Stimulated activated CD4-positive, alpha-beta T cell treated with anti-CD3 and anti-CD28 coated beads, TNF-alpha, amount 100 ng/mL, for 4 hours (primary cell): ENCODE results near the gene HOXC13.

Source experiments
- DNase-seq, 3 experiments: peaks; one replicate each; pipeline ENCODE4 v3.0.0-alpha.2; 2020; ENCODE audit warnings: low read depth in 3 of 3

The HOXC13 gene

DNA sequence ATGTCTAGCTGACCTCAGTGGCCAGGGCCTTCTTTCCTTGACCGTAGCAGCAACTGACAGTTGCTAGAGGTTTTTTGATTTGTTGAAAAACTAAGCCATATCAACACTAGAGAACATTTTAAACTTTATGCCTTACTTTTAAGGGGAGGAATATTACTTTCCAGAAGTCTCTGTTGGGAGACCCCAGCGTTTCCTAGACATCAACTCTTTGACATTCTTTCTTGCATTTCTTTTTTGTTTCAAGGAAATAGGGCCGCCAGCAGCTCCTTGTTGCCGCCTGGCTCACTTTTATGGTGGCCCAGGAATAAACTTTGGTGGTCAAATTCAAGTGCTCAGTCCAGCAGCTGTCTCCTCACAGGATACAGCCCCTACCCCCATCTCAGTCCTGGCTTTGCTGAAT, 31.8 kb downstream of the HOXC13 start:
- DNase-seq, result no peak

DNA sequence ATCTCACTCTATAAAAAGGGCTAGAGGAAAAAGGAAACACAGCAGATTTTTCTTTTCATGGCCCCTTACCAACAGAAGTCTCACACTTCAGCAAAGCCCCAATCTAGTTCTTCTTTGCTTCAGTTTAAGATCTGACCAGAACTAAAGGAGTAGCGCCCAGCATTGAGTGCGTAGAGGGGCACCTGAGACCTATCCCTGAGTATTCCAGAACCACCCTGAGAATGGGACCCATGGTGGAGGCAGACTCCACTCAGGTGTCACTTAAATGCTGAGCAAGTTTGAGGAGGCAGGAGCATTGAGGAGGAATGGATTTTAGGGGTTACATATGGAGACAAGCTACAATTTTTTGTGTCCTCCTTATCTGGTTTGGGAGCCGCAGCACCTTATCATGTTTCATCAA, 32.5 kb downstream of the HOXC13 start:
- DNase-seq, result no peak

DNA sequence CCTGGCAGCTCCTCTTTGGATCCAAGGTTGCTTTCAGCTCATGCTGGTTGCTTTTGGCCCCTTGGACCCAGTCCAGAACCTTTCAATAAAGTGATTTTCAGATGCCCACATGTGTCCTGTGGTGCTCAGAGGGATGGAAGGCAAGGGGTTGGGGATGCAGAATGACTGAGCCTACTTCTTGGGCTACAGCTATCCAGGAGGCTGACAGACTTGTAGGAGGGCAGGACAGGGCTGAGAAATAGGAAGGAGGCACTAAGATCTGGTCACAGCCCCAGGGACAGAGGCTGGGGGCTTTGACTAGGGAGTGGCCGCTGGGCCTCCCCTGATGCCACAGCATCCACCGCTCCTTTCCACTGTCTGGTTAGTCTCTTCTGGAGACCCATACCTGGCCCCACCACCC, 33.1 kb downstream of the HOXC13 start:
- no peak for DNase-seq

DNA sequence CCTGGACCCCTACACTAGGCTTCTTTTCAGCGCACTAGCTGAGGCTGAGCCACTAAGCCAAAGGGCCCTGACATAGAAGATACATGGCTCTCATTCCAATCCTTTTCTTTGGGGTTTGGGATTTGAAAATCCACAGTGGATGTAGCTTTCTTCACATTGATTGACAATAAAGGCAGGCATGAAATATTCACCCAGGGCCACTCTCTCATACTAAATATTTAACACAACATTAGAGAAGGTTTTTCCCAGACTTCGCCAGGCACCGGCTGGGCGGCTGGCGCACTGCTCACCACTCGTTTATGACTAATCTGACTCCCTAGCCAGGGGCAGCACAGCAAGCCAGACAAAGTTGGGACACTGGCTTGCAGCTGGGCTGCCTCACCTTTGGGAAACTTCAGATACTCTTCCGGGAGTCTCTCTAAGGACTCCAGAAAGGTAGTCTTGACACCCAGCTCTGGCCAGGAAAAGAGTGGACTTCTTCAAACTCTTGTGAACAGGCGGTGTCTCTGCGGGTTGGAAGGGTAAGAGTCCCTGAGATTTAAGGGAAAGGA, 33.6 kb downstream of the HOXC13 start:
- no peak for DNase-seq

DNA sequence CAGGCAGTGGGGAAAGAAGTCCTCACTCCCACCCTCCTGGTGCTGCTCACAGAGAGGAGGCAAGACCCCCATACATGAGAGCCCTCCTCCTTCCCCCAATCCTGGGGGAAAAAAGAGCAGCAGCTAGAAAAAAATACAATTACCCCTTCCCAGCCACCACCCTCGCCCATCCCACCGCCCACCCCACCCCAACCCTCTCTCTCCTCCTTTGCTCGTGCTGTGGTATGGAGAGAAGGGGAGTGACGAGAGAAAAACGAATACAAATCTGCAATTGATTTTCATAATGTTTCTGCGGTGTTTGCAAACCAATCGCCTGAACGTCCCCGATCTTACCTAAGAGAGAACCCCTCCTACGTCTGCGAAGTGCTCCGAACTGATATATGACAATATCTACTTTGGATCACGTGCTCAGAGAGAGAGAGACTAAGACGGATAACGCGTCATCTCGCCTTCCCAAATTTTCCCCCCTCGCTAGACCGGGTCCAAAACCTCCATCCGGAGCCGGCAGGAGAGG, 34.1 kb downstream of the HOXC13 start, which contains the start of gene HOXC11:
Gene HOXC11 (plus strand): TSS at position 405 of the 514 bp plus-strand sequence. CDS start 116 bp downstream, outside the sequence.
- DNase-seq, result no peak

DNA sequence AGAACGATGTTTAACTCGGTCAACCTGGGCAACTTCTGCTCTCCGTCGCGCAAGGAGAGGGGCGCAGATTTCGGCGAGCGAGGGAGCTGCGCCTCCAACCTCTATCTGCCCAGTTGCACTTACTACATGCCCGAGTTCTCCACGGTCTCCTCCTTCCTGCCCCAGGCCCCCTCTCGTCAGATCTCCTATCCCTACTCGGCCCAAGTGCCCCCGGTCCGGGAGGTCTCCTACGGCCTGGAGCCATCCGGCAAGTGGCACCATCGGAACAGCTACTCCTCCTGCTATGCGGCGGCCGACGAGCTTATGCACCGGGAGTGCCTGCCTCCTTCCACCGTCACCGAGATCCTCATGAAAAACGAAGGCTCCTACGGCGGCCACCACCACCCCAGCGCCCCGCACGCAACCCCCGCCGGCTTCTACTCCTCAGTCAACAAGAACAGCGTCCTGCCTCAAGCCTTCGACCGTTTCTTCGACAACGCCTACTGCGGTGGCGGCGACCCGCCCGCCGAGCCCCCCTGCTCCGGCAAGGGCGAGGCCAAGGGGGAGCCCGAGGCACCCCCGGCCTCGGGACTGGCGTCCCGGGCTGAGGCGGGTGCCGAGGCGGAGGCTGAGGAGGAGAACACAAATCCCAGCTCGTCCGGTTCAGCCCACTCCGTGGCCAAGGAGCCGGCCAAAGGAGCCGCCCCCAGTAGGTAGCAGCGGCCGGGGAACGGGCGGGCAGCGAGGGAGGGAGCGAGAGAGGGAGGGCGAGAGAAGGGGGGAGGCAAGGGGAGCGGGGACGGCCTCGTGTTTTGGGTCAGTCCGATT, 34.8 kb downstream of the HOXC13 start:
- DNase-seq, result no peak

DNA sequence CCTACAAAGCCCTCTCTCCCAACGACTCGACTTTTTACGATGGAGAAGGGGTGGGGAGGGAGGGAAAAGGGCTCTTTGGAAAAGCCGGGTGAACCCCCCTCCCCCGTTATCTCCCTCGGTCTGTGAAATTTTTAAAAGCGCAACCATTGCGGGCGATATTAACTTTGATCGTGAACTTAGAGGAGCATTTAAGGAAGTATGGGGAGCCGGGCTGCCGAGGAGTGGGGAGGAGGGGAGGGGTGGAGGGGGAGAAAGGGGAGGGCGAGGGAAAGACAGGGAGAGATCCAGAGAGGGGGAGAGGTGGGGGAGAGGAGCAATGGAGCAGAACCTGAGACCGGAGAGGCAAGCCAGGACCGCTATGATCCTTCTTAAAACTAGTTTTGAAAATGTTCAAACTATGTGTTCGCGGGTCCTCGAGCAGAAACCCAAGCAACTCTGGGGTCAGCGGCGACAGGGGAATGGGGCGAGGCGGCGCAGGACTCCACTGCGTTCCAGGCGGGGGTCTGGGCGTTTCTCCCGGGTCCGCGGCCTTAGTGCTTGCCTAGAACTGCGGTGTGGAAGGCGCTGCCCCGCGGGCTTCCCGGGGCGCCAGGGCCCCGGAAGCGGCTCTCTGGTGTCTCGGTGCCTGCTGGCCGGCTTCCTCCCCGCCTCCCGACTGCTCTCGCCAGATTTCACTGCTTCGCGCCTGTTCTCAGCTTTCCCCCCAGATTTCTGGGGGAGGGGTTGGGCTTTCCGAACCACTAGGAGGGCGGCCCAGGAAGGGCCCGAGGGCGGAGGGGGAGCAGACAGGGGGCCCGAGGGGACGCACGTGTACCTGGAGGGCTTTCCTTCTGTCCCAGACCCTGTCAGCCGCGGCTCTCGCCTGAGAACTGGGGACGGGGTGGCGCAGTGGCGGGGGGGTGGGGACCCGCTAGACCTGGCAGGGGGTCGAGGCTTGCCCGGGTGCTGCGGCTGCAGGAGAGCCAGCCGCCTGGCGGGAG, 35.7 kb downstream of the HOXC13 start, which contains the start of gene HOTAIR:
Gene HOTAIR (minus strand): TSS at position 871 of the 980 bp plus-strand sequence.
- no peak for DNase-seq

DNA sequence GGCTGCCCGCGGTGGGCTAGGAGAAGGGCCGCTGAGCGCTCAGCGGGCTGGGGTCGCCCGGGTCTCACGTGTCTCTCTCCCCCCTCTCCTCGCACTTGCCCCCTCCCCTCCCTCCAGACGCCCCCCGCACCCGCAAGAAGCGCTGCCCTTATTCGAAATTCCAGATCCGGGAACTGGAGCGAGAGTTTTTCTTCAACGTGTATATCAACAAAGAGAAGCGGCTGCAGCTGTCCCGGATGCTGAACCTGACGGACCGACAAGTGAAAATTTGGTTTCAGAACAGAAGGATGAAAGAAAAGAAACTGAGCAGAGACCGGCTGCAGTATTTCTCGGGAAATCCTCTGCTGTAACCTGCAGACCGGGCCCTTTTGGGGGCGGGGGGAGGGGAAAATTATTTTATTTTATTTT, 36.4 kb downstream of the HOXC13 start:
- DNase-seq, result no peak

DNA sequence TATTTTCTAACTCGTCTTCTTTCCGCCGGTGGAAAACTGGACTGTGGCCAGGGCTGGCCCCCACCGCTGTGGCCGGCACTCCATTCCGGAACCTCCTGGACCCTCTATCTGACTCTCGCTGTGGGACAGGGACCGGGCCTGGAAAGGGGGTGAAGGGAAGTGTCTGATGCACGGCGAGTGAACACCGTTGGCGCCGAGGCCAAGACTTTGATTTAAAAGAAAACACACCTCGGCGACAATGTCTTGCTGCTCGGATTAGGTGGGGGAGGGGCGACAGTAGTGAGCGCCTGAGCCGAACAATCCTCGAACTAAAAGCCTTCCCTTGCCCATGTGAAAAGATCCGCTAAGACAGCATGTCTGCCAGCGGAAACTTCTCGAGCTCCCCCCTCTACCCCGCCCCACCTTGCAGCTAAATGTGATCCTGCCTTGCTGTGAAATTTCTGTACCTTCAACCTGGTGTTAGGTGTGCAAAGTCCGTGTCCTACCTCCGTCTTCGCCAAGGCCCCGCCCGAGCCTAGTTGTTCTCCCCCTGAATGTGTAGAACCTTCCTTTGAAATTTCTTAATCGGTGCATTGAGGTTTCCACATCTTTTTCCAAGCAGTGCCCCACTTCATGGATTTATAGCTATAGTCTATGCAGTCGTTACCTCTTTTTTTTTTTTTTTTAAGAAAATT, 37.0 kb downstream of the HOXC13 start:
- no peak for DNase-seq

DNA sequence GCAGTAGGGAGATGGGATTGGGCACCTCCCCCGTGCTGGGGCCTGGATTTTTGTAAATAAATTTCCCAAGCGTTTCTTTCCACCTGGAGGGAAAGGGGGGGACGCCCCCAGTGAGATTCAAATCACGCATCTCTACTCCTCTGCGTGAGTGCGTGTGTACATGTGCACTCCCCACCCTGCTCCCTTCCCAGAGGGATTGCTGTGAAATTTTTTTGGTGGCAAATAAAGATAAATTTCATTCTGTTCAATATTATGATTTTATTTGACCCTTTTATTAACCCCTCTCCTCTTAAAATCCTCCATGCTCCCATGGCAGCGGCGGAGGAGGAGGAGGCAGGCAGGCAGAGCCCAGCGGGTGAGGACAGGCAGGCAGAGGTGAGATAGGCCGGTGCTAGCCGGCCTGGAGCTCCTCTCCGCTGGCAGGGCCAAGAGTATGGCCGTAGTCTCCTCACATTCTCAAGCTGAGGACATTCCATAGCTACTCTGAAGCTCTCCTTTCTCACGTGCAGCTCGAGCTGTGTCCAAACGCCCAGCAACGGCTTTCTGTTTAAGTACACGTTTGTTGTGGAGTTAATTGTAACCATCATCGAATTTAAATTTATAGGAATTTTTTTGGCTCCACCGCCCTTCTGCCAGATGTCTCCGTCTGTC, 37.7 kb downstream of the HOXC13 start:
- no peak for DNase-seq

DNA sequence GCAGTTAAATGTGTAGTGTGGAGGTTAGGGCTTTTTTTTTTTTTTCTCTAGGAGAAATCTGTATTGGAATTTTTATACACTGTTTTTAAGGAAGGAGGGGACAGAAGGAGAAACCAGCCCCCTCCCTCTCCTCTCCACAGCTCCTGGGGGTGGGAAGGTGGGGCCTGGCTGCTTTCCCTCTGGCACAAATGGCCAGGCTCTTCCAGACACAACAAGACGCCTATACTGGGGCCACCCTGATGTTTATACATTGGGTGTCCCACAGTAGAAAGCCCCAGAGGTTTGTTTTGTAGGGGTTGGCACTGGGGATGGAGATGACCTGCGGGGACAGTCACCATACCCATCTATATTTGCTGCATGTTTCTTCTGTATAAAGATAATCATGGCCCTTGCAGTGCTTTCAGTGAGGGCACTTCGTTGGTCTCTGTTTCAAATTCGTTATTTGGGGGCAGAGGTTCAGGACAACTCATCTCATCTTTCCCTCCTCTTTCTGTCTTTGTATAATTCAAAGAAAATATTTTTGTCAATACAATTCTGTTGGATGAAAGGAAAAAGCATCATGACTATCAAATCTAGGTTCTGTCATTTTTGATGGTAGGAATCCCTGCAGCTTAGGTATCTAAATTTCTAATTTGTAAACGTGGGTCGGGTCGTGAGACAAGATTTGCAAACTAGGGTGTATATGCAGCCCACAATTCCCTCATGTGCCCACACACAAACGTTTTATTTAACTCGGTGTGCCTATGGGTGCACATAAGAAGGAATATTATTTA, 38.4 kb downstream of the HOXC13 start:
- DNase-seq, result no peak

DNA sequence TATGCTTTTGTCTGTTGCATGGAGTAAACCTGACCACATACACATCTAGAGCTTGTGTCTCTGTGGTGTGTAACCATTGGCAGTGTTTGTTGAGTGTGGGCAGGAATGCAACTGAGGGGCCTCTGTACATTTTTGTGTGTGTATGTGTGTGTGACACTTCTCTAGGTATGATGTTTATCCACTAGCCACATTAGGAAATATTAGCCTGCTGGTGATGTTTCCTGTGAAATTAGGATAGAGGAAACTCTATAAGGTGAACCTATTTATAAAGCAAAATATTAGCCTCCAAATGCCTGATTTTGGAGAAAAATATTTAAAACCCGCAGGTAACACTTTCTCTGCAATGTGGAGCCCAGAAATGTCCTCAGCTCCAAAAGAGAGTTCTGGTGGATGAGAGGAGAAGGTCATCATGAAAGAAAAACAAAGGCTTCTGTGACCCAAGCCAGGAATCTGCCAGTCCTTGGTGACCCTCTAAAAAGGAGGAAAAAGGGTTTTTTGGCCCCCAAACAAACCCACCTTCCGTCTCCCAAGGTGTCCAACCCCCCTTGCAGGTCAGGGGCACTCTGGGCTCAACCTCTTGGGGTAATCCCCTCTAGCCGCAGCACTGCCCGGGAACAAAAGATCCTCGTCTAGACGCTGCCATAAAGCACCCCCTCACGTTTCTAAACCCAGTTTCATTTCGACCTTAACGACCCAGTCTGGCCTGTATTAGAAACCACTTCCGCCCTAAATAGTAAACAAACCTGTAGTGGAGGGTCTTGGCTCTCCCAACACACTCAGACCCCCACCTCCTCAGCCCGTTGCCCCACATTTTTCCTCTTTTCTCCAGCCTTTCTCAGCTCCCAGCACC, 39.2 kb downstream of the HOXC13 start:
- no peak for DNase-seq

DNA sequence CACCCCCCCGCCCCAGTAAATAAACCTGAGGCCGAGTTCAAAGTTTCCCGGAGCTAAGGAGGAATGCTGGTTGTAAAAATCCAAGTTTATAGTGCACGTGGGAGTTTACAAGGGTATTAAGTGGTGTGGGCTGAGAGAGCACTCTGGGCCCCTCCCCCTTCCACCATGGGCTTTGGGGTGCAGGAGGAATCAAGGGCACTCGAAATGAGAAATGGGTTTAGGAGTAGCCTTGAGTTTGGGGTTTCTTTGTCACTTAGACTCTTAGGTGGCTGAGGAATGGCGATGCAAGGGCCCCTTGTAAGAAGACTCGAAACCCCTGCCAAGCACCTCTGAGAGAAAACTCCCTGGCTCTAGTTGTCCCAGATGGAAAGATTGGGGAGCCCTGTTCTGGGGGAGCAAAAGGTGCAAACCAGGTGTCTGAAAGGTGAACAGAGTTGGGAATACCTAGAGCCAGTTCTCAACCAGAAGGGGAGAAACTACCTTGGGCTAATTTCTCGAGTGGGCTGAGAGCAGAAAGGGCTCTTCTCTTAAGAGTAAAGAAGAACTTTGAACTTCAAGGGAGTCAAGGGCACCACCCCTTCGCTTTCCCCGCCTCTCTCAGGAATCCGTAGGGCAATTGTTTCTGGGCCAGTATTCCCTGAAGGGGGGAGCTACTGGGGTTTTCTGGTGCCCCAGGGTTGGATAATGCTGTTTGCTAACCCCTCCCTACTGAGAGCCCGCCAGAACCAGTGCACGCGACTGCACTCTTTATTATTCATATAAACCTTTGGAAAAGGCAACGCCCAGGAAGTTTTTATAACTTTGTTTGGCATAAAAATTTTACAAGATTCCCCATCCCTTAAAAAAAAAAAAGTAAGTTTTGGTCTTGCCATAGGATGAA, 40.1 kb downstream of the HOXC13 start:
- DNase-seq, result no peak

DNA sequence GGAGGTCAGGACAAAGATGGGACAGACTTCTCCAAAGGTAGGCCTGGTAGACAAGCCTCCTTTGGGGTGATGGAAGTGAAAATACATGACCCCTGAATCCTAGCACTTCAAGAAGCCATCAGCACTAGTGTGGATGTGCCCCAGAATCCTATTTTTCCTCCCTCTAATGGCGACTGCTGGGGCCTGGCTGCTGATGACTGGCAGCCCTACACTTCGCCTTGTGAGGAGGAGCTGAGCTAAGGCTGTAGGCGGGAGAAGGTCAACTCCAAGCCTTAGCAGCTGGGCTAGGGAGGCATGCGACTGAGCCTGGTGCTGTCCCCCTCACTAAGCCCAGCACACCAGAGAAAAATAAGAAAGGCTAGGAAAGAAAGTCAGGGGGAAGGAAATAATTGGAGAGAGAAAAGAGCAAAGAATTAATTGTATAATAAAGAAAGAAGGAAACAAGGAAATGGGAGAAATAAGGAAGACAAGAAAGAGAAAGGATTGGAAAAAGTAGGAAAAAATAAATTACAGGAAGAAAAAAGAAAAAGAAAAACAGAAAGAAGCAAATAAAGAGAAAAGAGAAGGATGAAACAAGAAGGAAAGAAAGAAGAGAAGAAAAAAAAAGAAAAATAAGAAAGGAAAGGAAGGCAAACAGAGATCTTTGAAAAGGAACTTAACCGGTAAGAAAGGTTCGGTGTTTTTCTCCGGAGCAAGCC, 41.6 kb downstream of the HOXC13 start:
- no peak for DNase-seq

DNA sequence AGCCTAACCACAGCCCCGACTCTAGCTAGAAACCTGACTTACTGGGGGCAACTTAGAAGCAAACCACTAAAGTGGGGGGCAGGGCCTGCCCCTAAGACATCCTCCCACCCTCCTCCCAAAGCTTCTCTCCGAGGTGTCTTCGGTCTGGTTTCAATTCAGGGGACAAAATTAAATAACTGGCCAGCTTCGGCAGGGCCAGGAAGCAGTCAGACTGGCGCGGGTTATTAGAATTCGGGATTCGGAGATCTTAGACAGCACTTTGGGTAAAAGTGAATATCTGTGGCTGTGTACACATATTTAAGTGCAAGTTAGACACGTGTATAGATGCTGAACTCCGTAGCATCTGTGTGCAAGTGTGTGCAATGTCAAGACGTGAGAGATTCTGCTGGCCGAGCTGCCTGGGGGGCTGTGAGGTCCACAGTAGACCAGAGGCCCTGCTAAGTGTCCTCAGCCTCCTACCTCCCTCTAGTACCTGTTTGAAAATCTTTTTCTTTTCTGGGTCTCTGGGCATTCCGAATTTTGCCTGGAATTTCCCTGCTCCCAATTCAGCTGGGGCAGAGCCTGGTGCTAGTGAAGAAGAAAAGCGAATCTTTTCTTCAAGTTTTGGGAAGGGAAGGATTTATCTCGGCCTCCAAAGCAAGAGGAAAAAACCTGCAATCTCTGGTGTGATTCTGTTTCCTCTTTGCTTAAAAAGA, 42.3 kb downstream of the HOXC13 start:
- DNase-seq, result no peak

DNA sequence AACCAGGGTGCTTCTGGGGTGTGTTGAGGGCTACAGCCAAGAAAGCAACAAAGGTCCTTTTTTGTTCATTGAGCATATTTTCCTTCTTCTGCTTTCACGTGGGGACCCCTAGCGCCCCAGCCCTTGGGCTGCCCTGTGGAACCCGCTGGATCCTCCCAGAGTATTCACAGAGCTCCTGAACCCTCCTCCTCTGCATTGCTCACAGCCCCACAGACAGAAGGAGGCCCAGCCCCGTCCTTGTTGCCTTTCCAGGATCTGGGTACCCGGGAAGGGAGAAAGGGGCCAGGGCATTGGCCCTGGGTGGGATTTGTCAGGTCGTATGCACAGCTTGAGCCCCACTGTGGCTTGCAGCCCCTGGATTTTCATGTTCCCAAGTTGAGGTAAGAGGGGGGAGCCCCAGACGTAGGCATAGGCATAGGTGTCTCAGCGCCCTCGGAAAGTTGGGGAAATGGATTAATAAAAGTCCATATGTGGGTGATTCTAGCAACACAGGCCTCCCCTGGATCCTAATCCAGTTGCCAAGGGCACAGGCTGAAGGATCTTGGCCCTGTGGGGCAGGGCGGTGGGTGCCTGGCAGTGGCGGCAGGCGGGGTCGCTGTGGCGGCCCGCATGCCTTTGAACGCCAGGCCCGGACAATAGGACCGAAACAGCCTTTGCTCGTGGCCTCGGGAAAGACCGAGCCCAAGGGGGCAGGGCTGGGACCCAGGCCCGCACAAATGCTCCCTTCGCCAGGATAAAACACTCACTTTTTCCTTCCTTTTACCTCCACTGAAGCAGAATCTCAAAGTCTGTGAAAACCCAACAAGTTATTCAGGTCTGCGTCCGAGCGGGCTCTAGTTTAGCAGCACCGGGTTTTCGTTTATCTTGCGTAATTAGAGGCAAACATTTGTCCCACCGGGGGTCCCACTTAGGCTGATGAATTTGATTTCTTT, 43.3 kb downstream of the HOXC13 start:
- no peak for DNase-seq
